GM21723 (cell line): ENCODE results near the gene CDRT15.
"Not testable (repeated sequence)": the region's sequence is repeated elsewhere in the genome, so short reads cannot be mapped to it uniquely, and the experiment has no call there.

Experiments
- ATAC-seq: cut with Tn5 transposase; IDR thresholded peaks from one replicate; pipeline ENCODE4 v1.9.1; 2021; ENCODE audit warnings: mild to moderate bottlenecking, moderate library complexity; ENCODE audit not compliant: unreplicated experiment

The CDRT15 gene

GRCh38 chr17:14236762-14237161, at the start of gene CDRT15:
Gene CDRT15, minus strand, starts transcription at chr17:14236862. Its CDS starts 29 bp downstream, at chr17:14236833.
- ATAC-seq, result not testable (repeated sequence)

- no peak for ATAC-seq
These were observed 46.1 kb upstream of the CDRT15 start for GRCh38 chr17:14282726-14283125.

GRCh38 chr17:14281530-14281929, 44.9 kb upstream of the CDRT15 start:
- no peak for ATAC-seq

- ATAC-seq, result no peak
These were observed 40.0 kb upstream of the CDRT15 start for GRCh38 chr17:14276535-14277250.

GRCh38 chr17:14270508-14270907, 33.8 kb upstream of the CDRT15 start:
- ATAC-seq, result no peak

- ATAC-seq, result no peak
These were observed 32.8 kb upstream of the CDRT15 start for GRCh38 chr17:14269473-14269872.

- ATAC-seq, result no peak
These were observed 31.6 kb upstream of the CDRT15 start for GRCh38 chr17:14268264-14268663.

- ATAC-seq, result no peak
These were observed 24.7 kb upstream of the CDRT15 start for GRCh38 chr17:14261406-14261805.

GRCh38 chr17:14245629-14246028, 9.0 kb upstream of the CDRT15 start:
- no peak for ATAC-seq

GRCh38 chr17:14245002-14245401, 8.3 kb upstream of the CDRT15 start:
- no peak for ATAC-seq

- not testable (repeated sequence) for ATAC-seq
These were observed 2.6 kb upstream of the CDRT15 start for GRCh38 chr17:14239271-14239670.

- ATAC-seq, result not testable (repeated sequence)
These were observed 630 bp downstream of the CDRT15 start for GRCh38 chr17:14236032-14236431.

GRCh38 chr17:14235047-14235446, 1.6 kb downstream of the CDRT15 start:
- ATAC-seq, result not testable (repeated sequence)

- ATAC-seq, result not testable (repeated sequence)
These were observed 5.5 kb downstream of the CDRT15 start for GRCh38 chr17:14231187-14231586.

- ATAC-seq, result no peak
These were observed 7.8 kb downstream of the CDRT15 start for GRCh38 chr17:14228903-14229302.

- ATAC-seq, result no peak
These were observed 9.6 kb downstream of the CDRT15 start for GRCh38 chr17:14227052-14227451.

GRCh38 chr17:14225254-14225980, 11.2 kb downstream of the CDRT15 start:
- no peak for ATAC-seq

- no peak for ATAC-seq
These were observed 14.1 kb downstream of the CDRT15 start for GRCh38 chr17:14222611-14223010.

- ATAC-seq, result no peak
These were observed 22.4 kb downstream of the CDRT15 start for GRCh38 chr17:14214271-14214670.

GRCh38 chr17:14212401-14212800, 24.3 kb downstream of the CDRT15 start:
- no peak for ATAC-seq

- no peak for ATAC-seq
These were observed 24.9 kb downstream of the CDRT15 start for GRCh38 chr17:14211801-14212200.

GRCh38 chr17:14211246-14211645, 25.4 kb downstream of the CDRT15 start:
- no peak for ATAC-seq
